Progenitor cell of endocrine pancreas (in vitro differentiated cells): Measurements from ENCODE around the gene NDUFV1. TPM values are rescaled to one million over a fixed set of nuclear protein-coding genes. Genes with fewer than 3 reads are reported as not detected.
A peak's percentile ranks its signal among the peaks of the same experiment; 100 is the strongest.

Experiments
- DNase-seq: peaks from one replicate; pipeline ENCODE4 v3.0.0; 2021; ENCODE audit warnings: low spot score; ENCODE audit not compliant: unreplicated experiment
- H3K27ac Mint-ChIP-seq: 2 replicates; pipeline ENCODE4 v1.8.0; 2021; ENCODE audit warnings: mild to moderate bottlenecking, moderate library complexity, mixed read lengths
- H3K27me3 Mint-ChIP-seq: 2 replicates; pipeline ENCODE4 v1.8.0; 2021; ENCODE audit warnings: mixed read lengths
- H3K36me3 Mint-ChIP-seq: 2 replicates; pipeline ENCODE4 v1.8.0; 2022; ENCODE audit warnings: mixed read lengths; ENCODE audit not compliant: insufficient read depth
- H3K4me1 Mint-ChIP-seq: 2 replicates; pipeline ENCODE4 v1.8.0; 2021; ENCODE audit warnings: low read depth, mixed read lengths
- H3K4me3 Mint-ChIP-seq: 2 replicates; pipeline ENCODE4 v1.8.0; 2021; ENCODE audit warnings: low read depth, mild to moderate bottlenecking, moderate library complexity, mixed read lengths
- H3K9me3 Mint-ChIP-seq: 2 replicates; pipeline ENCODE4 v1.8.0; 2021; ENCODE audit warnings: low read depth, mixed read lengths
- CTCF ChIP-seq: fragments of 200-600 bp; sonication (generic); IDR thresholded peaks from one replicate; pipeline ENCODE4 v1.5.0; 2021; ENCODE audit warnings: antibody characterized with exemption, mild to moderate bottlenecking; ENCODE audit not compliant: unreplicated experiment
- total RNA-seq: library from RNA; stranded (reverse); gene quantifications from 2 replicates; pipeline ENCODE4 v1.2.1, GENCODE V29; 2021

NDUFV1 gene
- total RNA-seq, 1 donor from 2014 or later: 137 TPM

DNA sequence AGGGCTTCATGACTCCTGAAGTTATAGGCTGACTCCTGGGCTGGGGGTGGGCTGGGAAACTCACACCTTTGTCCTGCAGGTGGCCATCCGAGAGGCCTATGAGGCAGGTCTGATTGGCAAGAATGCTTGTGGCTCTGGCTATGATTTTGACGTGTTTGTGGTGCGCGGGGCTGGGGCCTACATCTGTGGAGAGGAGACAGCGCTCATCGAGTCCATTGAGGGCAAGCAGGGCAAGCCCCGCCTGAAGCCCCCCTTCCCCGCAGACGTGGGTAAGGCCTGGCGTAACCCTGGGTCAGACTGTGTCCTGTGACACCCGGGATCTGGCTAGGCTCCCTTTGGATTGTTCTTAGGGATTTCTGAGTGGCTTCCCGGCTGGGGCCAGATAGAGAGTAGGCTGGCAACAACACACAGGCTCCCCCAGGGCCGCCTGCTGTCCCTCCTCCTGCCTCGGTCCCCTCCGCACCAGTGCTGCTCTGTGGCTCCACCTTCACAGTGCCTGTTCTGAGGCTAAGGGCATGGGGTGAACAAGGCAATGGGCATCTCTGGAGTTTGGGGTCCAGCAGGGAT is 3.6 kb downstream of the NDUFV1 start:
- no peaks in the 10 kb centered on the region for H3K27me3 Mint-ChIP-seq
- no peak for TF ChIP-seq CTCF
- no peak overlapping the region for H3K4me3 Mint-ChIP-seq
- peaks cover 11% of the 10 kb centered on the region for H3K4me1 Mint-ChIP-seq
- DNase-seq: no peak
- no peaks in the 10 kb centered on the region for H3K9me3 Mint-ChIP-seq
- H3K27ac Mint-ChIP-seq: no peak overlapping the region
- H3K36me3 Mint-ChIP-seq: peaks cover 5% of the 10 kb centered on the region

GRCh38 chr11:67611165-67611564 is 4.4 kb downstream of the NDUFV1 start:
- no peak overlapping the region for H3K27ac Mint-ChIP-seq
- H3K27me3 Mint-ChIP-seq: no peaks in the 10 kb centered on the region
- peaks cover 7% of the 10 kb centered on the region for H3K4me1 Mint-ChIP-seq
- no peak overlapping the region for H3K4me3 Mint-ChIP-seq
- no peak for TF ChIP-seq CTCF
- no peak for DNase-seq
- peaks cover 5% of the 10 kb centered on the region for H3K36me3 Mint-ChIP-seq
- no peaks in the 10 kb centered on the region for H3K9me3 Mint-ChIP-seq

GRCh38 chr11:67611704-67612587 is 5.2 kb downstream of the NDUFV1 start:
- no peak for DNase-seq
- Mint-ChIP-seq H3K27ac (peak overlapping the region; percentile 52), H3K27me3 (peaks cover under 1% of the 10 kb centered on the region), H3K36me3 (peaks cover 5% of the 10 kb centered on the region), H3K9me3 (no peaks in the 10 kb centered on the region), H3K4me1 (peaks cover 6% of the 10 kb centered on the region), H3K4me3 (no peak overlapping the region)
- no peak for TF ChIP-seq CTCF

GRCh38 chr11:67612751-67613150 is 6.0 kb downstream of the NDUFV1 start:
- Mint-ChIP-seq H3K27me3 (peaks cover 8% of the 10 kb centered on the region), H3K9me3 (no peaks in the 10 kb centered on the region), H3K27ac (no peak overlapping the region), H3K4me1 (peaks cover 7% of the 10 kb centered on the region), H3K4me3 (no peak overlapping the region), H3K36me3 (peaks cover 5% of the 10 kb centered on the region)
- no peak for DNase-seq
- no peak for TF ChIP-seq CTCF

GRCh38 chr11:67613313-67613959 is 6.7 kb downstream of the NDUFV1 start:
- no peak for TF ChIP-seq CTCF
- H3K4me1 Mint-ChIP-seq: peaks cover 7% of the 10 kb centered on the region
- H3K27ac Mint-ChIP-seq: no peak overlapping the region
- H3K9me3 Mint-ChIP-seq: no peaks in the 10 kb centered on the region
- H3K4me3 Mint-ChIP-seq: no peak overlapping the region
- peaks cover 5% of the 10 kb centered on the region for H3K36me3 Mint-ChIP-seq
- no peak for DNase-seq
- H3K27me3 Mint-ChIP-seq: peaks cover 13% of the 10 kb centered on the region
